Brain microvascular endothelial cell (primary cell): Measurements from ENCODE around the gene KLC1.

Source experiments
- DNase-seq: peaks from one replicate; pipeline ENCODE4 v3.0.0-alpha.2; 2020
- H3K27ac ChIP-seq: fragments of 250-450 bp; sonication (Bioruptor Pico); 2 replicates; pipeline ENCODE4 v1.5.1; 2020; ENCODE audit warnings: mild to moderate bottlenecking, moderate library complexity
- H3K27me3 ChIP-seq: fragments of 250-450 bp; sonication (Bioruptor Pico); replicated peaks from 2 replicates; pipeline ENCODE4 v1.5.1; 2020; ENCODE audit warnings: mild to moderate bottlenecking
- H3K36me3 ChIP-seq: fragments of 250-450 bp; sonication (Bioruptor Pico); replicated peaks from 2 replicates; pipeline ENCODE4 v1.5.1; 2020; ENCODE audit warnings: mild to moderate bottlenecking
- H3K4me3 ChIP-seq: 2 replicates; pipeline ENCODE4 v1.5.1; 2011; ENCODE audit warnings: low read depth, mild to moderate bottlenecking, control low read depth, low read length, moderate library complexity
- in situ Hi-C: cut with HindIII; loops from 2 replicates; pipeline ENCODE4 v1.10.0; 2017; ENCODE audit warnings: low sequenced_read_pairs, low pct_ligation_motif_present
- TF ChIP-seq, protein P1 (sequence below): IDR thresholded peaks from 2 replicates; pipeline ENCODE4 v1.5.1; 2011; ENCODE audit warnings: low read depth, mild to moderate bottlenecking, moderate library complexity, low read length, control low read depth, inconsistent platforms; ENCODE audit errors: missing control alignments

KLC1 gene

DNA sequence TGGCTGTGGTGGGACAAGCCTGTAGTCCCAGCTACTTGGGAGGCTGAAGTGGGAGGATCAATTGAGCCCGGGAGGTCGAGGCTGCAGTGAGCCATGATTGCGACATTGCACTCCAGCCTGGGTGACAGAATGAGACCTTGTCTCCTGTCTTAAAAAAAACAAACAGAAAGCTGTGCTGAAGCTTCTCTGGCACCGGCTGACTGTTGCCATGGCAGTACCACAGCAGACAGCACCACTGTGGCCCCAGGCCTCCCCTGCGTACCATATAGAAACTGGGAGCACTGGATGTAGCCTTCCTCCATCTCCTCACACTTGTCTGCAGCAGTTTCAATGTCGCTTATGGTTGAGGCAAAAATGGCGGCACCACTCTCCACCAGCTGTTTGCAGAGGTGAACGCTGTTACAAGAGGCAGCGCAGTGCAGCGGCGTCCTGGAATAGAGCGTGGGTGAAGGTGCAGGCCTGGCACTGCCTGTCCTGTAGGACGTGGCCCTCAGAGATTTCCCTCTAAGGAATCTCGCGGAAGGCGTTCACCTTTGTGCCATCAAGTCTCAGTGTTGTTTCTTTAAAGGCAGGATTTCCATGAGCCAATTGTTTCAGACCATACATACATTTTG lies 108.5 kb downstream of the KLC1 start:
- no peak for DNase-seq
- Histone ChIP-seq H3K27me3 (no peaks in the 10 kb centered on the region), H3K36me3 (no peaks in the 10 kb centered on the region), H3K27ac (no peak overlapping the region), H3K4me3 (no peak overlapping the region)
- TF ChIP-seq, protein P1, sequence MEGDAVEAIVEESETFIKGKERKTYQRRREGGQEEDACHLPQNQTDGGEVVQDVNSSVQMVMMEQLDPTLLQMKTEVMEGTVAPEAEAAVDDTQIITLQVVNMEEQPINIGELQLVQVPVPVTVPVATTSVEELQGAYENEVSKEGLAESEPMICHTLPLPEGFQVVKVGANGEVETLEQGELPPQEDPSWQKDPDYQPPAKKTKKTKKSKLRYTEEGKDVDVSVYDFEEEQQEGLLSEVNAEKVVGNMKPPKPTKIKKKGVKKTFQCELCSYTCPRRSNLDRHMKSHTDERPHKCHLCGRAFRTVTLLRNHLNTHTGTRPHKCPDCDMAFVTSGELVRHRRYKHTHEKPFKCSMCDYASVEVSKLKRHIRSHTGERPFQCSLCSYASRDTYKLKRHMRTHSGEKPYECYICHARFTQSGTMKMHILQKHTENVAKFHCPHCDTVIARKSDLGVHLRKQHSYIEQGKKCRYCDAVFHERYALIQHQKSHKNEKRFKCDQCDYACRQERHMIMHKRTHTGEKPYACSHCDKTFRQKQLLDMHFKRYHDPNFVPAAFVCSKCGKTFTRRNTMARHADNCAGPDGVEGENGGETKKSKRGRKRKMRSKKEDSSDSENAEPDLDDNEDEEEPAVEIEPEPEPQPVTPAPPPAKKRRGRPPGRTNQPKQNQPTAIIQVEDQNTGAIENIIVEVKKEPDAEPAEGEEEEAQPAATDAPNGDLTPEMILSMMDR, result no peak
- in situ Hi-C loops, result no loop called here

DNA sequence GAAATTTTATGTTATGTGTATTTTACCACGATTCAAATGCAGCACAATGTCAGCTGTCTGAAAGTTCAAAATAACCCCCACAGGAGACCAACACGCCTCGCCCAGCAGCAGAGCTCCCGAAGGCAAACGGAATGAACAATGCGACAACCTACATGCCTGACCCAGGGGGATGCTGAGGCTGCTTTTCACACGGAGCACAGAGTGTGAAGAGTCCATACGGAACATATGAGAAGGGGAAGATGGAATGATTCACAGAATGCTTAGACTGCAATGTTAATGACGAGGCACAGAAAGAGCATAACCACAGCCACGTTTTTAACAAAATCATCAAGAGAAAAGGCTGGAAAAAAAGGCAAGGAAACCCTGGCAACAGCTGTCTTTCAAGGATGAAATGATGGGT lies 109.2 kb downstream of the KLC1 start:
- in situ Hi-C loops, result no loop called here
- H3K4me3 ChIP-seq, result no peak overlapping the region
- H3K27me3 ChIP-seq, result no peaks in the 10 kb centered on the region
- TF ChIP-seq, protein P1, result no peak
- H3K27ac ChIP-seq, result no peak overlapping the region
- DNase-seq, result no peak
- no peaks in the 10 kb centered on the region for H3K36me3 ChIP-seq

DNA sequence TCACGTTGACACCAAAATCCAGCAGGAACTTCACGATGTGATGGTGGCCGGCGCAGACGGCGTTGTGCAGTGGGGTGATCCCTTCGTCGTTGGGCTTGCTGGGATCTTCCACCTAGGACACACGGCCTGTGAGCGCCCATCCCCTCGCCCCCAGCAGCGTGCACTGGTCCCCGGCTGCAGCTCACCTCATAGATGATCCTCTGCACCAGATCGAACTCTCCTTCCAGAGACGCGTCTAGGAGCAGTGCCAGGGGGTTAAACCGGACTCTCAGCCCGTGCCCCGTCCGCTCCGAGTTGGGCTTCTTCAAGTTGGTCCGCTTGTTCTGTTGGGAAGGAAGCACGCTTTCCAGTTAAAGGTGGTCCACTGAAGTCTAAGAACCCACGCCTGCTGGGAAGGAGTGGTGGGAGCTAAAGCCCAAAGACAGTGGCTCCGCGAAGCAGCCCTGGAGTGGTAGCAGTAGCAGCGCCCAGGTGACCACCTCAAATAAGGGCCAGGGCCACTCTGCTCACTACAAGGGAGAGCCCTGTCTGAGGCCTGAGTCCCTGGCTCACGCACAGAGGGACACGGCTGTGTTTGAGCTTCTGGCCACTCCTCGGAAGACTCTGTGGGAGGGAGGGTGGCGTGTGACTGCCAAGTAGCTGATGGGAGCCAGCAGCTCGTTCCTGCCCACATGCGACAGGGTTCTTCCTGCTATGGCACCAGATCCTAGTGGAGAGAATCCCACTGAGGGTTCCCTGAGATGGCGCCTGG lies 109.9 kb downstream of the KLC1 start:
- in situ Hi-C loops, result no loop called here
- no peak for DNase-seq
- TF ChIP-seq, protein P1, result no peak
- no peaks in the 10 kb centered on the region for H3K36me3 ChIP-seq
- no peak overlapping the region for H3K27ac ChIP-seq
- no peaks in the 10 kb centered on the region for H3K27me3 ChIP-seq
- no peak overlapping the region for H3K4me3 ChIP-seq

DNA sequence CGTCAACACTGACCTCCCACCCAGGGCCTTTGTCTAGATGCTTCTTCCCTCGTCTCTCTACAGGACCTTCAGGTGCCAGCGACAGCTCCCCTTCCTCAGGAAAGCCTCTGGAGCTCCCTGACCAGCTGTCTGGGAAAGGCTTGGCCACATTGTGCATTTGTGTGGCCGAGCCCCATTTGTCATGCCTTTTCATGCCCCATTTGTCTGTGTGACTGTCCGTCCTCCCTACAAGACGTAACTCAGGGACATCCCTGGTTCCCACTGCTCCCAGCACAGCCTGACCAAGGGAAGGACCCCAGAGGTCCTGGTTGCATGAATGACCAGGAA lies 110.4 kb downstream of the KLC1 start:
- no peak overlapping the region for H3K4me3 ChIP-seq
- H3K27me3 ChIP-seq, result no peaks in the 10 kb centered on the region
- no peaks in the 10 kb centered on the region for H3K36me3 ChIP-seq
- H3K27ac ChIP-seq, result no peak overlapping the region
- in situ Hi-C loops, result no loop called here
- TF ChIP-seq, protein P1, result no peak
- no peak for DNase-seq

DNA sequence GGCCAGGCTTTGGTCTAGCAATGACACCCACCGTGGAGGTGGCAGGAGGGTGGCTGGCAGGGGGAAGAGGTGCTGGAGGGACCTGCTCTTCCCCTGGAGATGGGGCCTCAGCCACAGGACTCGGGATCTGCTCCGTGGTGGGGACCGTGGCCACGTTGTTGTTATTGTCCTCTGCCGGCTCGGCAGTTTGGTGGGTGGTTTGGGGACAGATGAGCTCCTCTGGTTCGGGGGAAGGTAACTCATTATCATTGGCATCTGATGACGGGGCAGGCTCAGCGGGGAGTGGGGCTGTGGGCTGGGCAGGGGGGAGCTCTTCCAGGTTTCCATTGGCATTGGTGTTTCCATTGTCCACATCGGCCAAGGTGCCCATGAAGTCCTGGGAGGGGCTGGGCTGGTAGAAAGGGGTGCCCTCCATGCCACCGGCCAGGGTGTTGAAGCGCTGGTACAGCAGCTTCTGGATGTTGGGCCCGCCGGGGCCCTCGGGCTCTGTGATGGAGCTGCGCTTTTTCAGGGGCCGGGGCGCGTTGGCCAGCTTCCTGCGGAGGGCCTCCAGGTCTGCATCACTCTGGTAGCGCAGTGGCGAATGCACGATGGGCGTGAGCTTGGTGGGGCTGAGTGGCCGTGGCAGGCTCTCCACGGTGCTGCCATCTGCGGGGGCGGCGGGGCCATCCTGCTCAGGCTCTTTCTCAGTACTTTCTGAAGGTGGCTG lies 110.9 kb downstream of the KLC1 start:
- Histone ChIP-seq H3K27ac (no peak overlapping the region), H3K4me3 (no peak overlapping the region), H3K36me3 (no peaks in the 10 kb centered on the region), H3K27me3 (no peaks in the 10 kb centered on the region)
- TF ChIP-seq, protein P1, result no peak
- in situ Hi-C loops, result no loop called here
- DNase-seq, result no peak
